NCI-H345 treated with DMSO at 0.1 percent for 48 hours (cell line): ENCODE measurements around the gene EBLN2.

Source experiments
- DNase-seq: peaks from one replicate; lab custom pipeline; 2025; ENCODE audit not compliant: unreplicated experiment; lab: John Stamatoyannopoulos, UW

Gene EBLN2

DNA sequence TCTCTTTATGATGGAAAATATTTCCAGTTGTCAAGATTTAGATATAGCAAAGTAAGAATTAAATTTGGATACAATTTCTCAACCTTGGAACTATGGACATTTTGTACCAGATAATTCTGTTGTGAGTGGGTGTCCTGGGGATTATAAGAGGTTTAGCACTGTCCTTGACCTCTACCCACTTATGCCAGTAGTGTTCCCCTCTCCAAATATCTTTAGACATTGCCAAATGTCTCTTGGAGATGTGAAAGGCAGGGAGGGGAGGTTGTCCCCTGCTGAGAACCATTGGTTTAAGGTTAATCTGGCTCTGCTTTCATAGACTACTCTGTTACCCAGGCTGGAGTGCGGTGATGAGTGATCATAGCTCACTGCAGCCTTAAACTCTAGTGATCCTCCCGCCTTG lies at the start of gene EBLN2:
EBLN2 (plus strand) TSS at position 244 of the 400 bp plus-strand sequence. CDS start 423 bp downstream, outside the sequence.
- DNase-seq = no peak

DNA sequence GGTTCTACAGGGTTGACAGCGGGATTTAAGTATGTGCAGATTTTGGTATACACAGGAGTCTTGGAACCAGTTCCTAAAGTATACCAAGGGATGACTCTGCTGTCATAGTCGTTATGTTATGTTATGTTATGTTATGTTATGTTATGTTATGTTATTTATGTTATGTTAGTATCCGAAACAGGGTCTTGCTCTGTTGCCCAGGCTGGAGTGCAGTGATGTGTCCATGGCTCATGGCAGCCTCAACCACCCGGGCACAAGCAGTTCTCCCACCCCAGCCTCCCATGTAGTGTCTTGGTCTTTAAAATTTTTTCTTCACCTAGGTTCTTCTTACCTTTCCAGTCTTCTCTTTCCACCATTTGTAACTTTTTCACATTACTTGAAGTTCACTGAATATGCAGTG lies 43.2 kb upstream of the EBLN2 start:
- DNase-seq = no peak

GRCh38 chr3:73018790-73019441 lies 42.5 kb upstream of the EBLN2 start:
- DNase-seq = no peak

GRCh38 chr3:73021301-73021835 lies 40.1 kb upstream of the EBLN2 start:
- DNase-seq = no peak

GRCh38 chr3:73024836-73025235 lies 36.6 kb upstream of the EBLN2 start:
- DNase-seq = no peak

DNA sequence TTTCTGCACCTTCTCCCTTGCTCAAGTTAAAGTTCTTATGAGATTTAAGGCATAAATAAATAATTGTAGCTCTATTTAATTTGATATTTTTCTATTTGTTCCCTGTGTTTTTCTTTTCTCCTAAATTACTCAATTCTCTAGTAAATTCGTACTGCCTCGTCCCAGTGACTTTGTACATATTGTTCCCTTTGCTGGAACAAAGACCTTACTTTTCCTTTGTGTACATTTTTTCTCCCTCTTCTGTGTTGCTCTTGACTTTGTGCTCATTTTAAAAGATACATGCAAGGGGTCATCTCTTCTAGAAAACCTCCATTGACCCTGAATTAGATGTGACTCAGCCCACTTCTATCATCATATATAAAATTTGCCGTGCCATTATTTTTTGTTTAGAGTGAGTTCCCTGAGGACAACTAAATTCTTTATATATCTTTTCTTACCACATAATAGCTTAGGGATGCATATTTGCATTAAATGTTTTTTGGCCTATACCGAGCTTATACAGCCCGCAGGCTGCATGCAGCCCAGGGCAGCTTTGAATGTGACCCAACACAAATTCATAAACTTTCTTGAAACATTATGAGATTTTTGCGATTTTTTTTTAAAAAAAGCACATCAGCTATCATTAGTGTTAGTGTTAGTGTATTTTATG lies 35.2 kb upstream of the EBLN2 start:
- DNase-seq = no peak

DNA sequence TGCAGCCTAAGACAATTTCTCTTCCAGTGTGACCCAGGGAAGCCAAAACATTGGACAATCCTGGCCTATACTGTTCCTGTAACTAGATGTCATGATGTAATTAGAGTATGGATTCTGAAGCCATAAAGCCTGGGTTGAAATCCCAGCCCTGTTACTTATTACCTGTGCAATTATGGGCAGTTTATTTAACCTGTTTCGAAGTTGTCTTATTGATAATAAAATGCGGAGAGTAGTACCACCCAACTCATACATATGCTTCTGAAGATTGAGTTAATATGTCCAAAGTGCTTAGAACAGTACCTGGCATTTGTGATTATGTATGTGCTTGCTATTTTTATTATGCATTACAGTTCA lies 34.7 kb upstream of the EBLN2 start:
- DNase-seq = no peak

GRCh38 chr3:73028803-73029202 lies 32.7 kb upstream of the EBLN2 start:
- DNase-seq = no peak

- DNase-seq = no peak
These were observed 32.1 kb upstream of the EBLN2 start for GRCh38 chr3:73029321-73029796.

- no peak for DNase-seq
These were observed 31.3 kb upstream of the EBLN2 start for GRCh38 chr3:73030073-73030597.

GRCh38 chr3:73031573-73032103 lies 29.8 kb upstream of the EBLN2 start:
- no peak for DNase-seq

DNA sequence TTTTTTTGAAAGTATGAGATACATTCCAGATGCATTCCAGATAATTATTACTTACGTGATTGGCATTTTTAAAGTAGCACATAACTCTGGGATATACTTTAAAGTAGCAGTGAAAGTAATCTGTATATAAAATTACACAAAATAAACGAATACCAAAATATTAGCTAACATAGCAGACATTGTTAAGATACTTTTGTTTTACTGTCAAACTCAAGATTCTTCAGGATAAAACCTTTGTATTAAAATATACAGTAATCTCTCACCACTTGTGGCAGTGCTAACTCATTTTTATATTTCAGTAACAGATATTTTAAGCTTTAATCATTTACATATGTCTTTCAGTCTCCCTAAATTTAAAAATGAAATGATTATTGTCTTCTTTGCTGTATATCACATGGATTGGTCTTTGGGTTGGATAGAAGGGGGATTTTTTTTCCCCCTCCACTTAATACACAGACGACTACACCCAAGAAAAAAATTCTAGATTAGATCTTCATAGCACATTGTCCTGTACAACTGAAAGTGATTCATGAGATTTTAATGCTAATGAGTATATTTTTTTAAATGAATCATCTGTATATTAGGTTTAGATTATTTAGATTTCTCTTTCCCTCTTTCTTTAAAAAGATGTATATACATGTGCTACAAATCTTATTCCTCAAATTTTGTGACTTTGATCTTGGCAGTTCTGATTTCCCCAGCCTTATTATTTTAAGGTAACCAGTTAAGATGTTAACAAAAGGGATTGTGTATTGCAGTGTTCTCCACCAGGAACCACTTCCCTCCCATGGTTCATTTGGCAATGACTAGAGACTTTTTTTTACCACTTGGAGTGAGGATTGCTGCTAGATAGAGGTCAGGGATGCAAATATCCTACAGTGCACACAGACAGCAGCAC lies 24.5 kb upstream of the EBLN2 start:
- no peak for DNase-seq

GRCh38 chr3:73041537-73041936 lies 19.9 kb upstream of the EBLN2 start:
- no peak for DNase-seq

- no peak for DNase-seq
These were observed 18.0 kb upstream of the EBLN2 start for GRCh38 chr3:73043414-73043813.

GRCh38 chr3:73045391-73045790 lies 16.1 kb upstream of the EBLN2 start:
- no peak for DNase-seq

GRCh38 chr3:73046195-73046594 lies 15.3 kb upstream of the EBLN2 start:
- DNase-seq = no peak

DNA sequence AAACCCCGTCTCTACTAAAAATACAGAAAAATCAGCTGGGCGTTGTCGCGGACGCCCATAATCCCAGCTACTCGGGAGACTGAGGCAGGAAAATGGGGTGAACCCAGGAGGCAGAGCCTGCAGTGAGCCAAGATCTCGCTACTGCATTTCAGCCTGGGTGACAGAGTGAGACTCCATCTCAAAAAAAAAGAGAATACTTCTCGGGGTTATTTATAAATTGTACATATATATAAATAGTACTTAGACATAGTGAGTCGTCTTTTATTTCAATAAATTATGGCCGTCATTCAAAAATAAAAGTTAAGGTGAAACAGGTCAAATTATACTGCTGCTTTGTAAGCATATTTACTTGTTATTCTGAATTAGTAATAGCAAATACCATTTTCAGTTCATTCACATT lies 12.1 kb upstream of the EBLN2 start:
- DNase-seq = no peak

- no peak for DNase-seq
These were observed 8.6 kb upstream of the EBLN2 start for GRCh38 chr3:73052857-73053256.

- no peak for DNase-seq
These were observed 5.9 kb upstream of the EBLN2 start for GRCh38 chr3:73055583-73055982.

DNA sequence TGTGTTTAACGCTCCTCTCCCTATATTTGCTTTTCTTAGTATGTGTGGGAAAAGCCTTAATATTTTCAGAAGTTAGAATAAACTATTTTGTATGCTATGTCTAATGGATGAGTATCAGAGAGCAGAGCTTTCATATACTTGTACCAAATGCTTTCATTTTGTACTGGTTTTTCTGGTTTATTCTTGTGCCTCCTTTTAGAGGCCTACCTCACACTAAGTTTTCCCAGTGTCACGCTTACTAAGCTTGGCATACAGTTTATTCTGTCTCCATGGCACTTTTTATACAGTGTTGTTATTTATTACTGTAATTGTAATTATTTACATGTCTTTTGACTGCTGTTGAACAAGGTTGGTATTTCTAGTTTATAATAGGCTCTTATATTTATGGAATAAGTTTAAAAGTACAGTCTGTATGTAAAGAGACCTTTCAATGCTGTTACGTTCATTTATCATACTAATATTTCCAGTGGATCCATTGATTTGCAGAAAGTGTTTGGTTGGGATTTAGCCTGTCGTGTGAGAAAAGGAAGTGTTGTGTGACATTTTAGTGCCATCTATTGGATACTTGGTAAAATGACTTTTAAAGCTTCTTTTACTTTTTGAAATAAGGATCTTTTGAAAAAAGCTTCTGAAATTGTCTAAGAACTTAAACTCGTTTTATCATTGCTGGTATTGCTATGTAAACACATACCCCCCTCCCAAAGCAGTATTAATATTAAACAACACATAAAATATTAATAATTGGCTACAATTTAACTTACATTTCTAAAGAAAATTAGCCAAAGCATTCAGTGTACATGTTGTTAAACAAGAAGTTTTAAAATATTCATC lies 5.2 kb upstream of the EBLN2 start:
- peak; percentile 7 for DNase-seq
